ENCODE data around the gene S1PR4.

The S1PR4 gene

DNA sequence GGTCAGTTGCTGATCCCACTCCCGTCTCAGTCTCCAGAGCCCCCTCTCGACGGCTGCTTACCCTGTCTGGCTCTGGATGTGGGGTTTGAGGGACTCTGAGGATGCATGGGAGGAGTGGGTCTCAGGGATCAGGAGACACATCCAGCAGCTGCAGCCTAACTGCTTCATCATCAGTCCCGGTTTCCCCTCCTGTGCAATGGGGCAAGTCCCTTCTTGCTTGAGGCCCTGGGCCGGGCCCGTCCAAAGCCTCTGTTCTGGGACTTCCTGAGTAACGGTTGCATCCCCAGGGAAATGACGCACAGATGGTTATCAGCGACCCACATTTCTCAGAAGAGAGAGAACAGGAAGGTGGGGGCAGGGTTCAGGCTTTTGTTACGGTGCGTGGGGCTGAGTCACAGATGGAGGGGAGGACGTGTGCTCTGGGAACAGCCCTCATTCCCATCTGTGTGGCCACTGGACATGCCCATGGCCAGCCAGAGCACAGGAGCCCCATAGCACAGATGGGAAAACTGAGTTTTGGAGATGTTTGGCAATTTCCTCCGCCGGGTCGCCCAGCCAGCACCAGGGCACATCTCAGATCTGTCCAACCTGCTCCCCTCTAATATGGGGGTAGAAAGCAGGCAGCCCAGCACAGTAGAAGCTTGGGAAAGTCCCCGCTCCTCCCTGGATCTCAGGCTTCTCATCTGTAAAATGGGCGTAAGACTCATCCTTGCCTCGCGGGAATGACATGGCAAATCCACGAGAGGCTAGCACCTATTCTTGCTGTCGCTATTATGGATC is 23.4 kb upstream of the S1PR4 start:
- Mint-ChIP-seq H3K36me3 (ENCODE audit: low read depth) (no peaks in the 10 kb centered on the region), H3K27me3 (ENCODE audit: low read depth) (peaks cover 10% of the 10 kb centered on the region), H3K4me1 (no peaks in the 10 kb centered on the region), H3K9me3 (no peaks in the 10 kb centered on the region), H3K27ac (no peak overlapping the region), H3K4me3 (no peak overlapping the region)
- TF ChIP-seq, protein P1, sequence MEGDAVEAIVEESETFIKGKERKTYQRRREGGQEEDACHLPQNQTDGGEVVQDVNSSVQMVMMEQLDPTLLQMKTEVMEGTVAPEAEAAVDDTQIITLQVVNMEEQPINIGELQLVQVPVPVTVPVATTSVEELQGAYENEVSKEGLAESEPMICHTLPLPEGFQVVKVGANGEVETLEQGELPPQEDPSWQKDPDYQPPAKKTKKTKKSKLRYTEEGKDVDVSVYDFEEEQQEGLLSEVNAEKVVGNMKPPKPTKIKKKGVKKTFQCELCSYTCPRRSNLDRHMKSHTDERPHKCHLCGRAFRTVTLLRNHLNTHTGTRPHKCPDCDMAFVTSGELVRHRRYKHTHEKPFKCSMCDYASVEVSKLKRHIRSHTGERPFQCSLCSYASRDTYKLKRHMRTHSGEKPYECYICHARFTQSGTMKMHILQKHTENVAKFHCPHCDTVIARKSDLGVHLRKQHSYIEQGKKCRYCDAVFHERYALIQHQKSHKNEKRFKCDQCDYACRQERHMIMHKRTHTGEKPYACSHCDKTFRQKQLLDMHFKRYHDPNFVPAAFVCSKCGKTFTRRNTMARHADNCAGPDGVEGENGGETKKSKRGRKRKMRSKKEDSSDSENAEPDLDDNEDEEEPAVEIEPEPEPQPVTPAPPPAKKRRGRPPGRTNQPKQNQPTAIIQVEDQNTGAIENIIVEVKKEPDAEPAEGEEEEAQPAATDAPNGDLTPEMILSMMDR (IDR thresholded peaks at IDR 0.05; ENCODE audit: unreplicated experiment in 3 of 3) = no peak

DNA sequence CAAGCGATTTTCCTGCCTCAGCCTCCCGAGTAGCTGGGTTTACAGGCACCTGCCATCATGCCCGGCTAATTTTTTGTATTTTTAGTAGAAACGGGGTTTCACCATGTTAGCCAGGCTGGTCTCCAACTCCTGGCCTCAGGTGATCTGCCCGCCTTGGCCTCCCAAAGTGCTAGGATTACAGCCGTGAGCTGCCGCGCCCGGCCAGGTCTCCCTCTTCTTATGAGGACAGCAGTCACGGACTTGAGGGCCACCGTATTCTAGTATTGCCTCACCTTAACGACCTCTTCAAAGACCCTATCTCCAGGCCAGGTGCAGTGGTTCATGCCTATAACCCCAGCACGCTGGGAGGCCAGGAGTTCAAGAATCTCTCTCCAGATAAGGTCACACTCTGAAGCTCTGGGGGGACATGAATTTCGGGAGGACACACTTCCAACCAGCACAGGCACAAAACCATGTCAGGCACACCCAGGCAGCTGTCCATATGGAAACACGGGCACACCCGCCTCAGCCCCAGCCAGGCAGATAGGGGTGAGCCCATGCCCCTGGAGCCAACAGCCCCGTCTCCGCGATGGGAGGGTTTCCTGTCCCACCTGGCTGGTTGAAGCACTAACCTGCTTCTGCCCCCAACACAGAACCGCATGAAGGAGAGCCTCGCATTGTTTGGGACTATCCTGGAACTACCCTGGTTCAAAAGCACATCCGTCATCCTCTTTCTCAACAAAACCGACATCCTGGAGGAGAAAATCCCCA is 21.3 kb upstream of the S1PR4 start:
- TF ChIP-seq, protein P1 (IDR thresholded peaks at IDR 0.05; ENCODE audit: unreplicated experiment in 3 of 3) = no peak
- no peaks in the 10 kb centered on the region for H3K9me3 Mint-ChIP-seq
- H3K4me3 Mint-ChIP-seq = no peak overlapping the region
- H3K27me3 Mint-ChIP-seq (ENCODE audit: low read depth) = peaks cover 10% of the 10 kb centered on the region
- no peaks in the 10 kb centered on the region for H3K36me3 Mint-ChIP-seq (ENCODE audit: low read depth)
- no peak overlapping the region for H3K27ac Mint-ChIP-seq
- H3K4me1 Mint-ChIP-seq = no peaks in the 10 kb centered on the region

DNA sequence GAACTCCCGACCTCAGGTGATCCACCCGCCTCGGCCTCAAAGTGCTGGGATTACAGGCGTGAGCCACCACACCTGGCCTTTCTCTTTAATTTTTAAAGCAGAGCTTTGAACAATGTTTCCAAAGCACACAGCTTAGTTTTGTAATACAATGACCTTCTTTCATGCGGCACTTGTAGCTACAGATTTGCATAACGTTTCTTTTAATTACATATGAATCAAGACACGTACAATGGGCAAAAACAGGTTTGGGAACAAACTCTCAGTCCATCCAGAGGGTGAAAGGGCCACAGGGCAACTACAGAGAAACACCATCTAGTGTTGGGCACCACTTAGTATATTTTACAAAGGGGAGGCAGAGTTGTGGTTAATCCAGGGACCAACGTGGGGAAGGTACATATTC is 19.0 kb upstream of the S1PR4 start:
- H3K36me3 Mint-ChIP-seq (ENCODE audit: low read depth) = no peaks in the 10 kb centered on the region
- peaks cover 19% of the 10 kb centered on the region for H3K27me3 Mint-ChIP-seq (ENCODE audit: low read depth)
- H3K9me3 Mint-ChIP-seq = no peaks in the 10 kb centered on the region
- no peak overlapping the region for H3K4me3 Mint-ChIP-seq
- H3K4me1 Mint-ChIP-seq = no peaks in the 10 kb centered on the region
- TF ChIP-seq, protein P1 (IDR thresholded peaks at IDR 0.05; ENCODE audit: unreplicated experiment in 3 of 3) = no peak
- H3K27ac Mint-ChIP-seq = no peak overlapping the region

DNA sequence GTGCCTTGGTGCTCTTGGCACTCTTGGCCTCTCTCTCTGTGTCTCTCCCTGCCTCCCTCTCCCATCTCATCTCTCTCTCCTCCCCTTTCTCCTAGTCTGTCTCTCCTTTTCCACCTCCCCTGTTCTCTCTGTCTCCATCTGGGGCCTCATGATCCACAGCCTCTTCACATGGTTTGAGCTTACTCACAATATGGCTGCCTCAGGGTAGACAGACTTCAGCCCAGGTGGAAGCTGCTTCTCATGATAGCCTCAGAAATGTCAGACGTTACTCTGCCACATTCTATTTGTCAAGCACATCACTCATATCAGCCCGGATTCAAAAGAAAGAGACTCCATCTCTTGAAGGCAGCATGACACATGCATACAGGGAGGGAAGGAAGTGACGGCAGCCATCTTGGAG is 18.4 kb upstream of the S1PR4 start:
- TF ChIP-seq, protein P1 (IDR thresholded peaks at IDR 0.05; ENCODE audit: unreplicated experiment in 3 of 3) = no peak
- H3K27ac Mint-ChIP-seq = no peak overlapping the region
- H3K27me3 Mint-ChIP-seq (ENCODE audit: low read depth) = peaks cover 20% of the 10 kb centered on the region
- H3K4me1 Mint-ChIP-seq = no peaks in the 10 kb centered on the region
- no peaks in the 10 kb centered on the region for H3K9me3 Mint-ChIP-seq
- H3K4me3 Mint-ChIP-seq = no peak overlapping the region
- H3K36me3 Mint-ChIP-seq (ENCODE audit: low read depth) = no peaks in the 10 kb centered on the region

DNA sequence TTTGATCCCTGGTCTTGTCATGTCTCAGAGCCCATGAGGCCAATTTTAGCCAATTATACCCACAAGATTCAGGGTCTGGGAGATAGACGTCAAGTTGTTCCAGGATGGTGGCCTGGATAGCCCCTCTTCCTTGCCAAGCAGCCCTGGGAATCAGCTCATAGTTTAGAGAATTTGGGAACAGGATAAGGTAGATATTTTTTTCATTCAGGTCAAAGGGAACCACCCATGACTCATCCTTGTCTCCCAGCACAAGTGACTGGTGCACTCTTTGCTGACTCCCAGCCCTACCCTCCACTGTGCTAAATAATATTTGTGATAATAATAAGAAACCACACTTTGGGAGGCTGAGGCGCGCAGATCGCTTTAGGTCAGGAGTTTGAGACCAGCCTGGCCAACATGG is 17.1 kb upstream of the S1PR4 start:
- Mint-ChIP-seq H3K4me3 (no peak overlapping the region), H3K27ac (no peak overlapping the region), H3K27me3 (ENCODE audit: low read depth) (peaks cover 25% of the 10 kb centered on the region), H3K4me1 (no peaks in the 10 kb centered on the region), H3K36me3 (ENCODE audit: low read depth) (no peaks in the 10 kb centered on the region), H3K9me3 (no peaks in the 10 kb centered on the region)
- TF ChIP-seq, protein P1 (IDR thresholded peaks at IDR 0.05; ENCODE audit: unreplicated experiment in 3 of 3) = no peak

Measured in nephron (organoid).